Pancreas (tissue), 10 donors: ENCODE measurements around the gene C2CD5. TPM values are rescaled to one million over a fixed set of nuclear protein-coding genes. Genes with fewer than 3 reads are reported as not detected.

ENCODE experiments used
- ATAC-seq, 4 donors: fragments of 200-7000 bp; cut with Tn5 transposase; one replicate each; pipeline versions ENCODE4 v1.8.0 to v1.9.1; 2020; ENCODE audit warnings: mild to moderate bottlenecking in 4 of 4, moderate library complexity in 4 of 4
- DNase-seq, 6 donors: peaks; one replicate each; pipeline ENCODE4 v3.0.0-alpha.2; 2020
- FAIRE-seq: peaks from 2 replicates; lab custom pipeline; 2012; peaks lifted over from hg19 to GRCh38; lab: Jason Lieb, UNC
- H3K27ac ChIP-seq, 4 donors: fragments of 200-600 bp; sonication (generic); 1 replicate in 3 of 4; 2 replicates in 1 of 4; pipeline versions ENCODE4 v1.5.0 to v1.8.0; 2020
- H3K27me3 ChIP-seq, 4 donors: fragments of 200-600 bp; one replicate each; pipeline ENCODE4 v1.8.0; 2021
- H3K36me3 ChIP-seq, 3 donors: fragments of 200-600 bp; sonication (generic) in 1 of 3; one replicate each; pipeline versions ENCODE4 v1.5.0 to v1.8.0; 2020 to 2021
- H3K4me1 ChIP-seq, 3 donors: fragments of 200-600 bp; one replicate each; pipeline ENCODE4 v1.8.0; 2021
- H3K4me3 ChIP-seq, 4 donors: fragments of 200-600 bp; sonication (generic) in 2 of 4; one replicate each; pipeline versions ENCODE4 v1.5.0 to v1.8.0; 2020 to 2021
- H3K9me3 ChIP-seq, 4 donors: fragments of 200-600 bp; one replicate each; pipeline ENCODE4 v1.8.0; 2021
- WGBS, 2 donors: extraction: QIAGEN DNeasy Blood & Tissue Kit; methylation state at CpG; one replicate each; pipeline ENCODE4 v1.1.7; 2013; 5-methylcytosine and 5-hydroxymethylcytosine counted together
- intact Hi-C, 3 donors: fragments of 100-400 bp; cut with DNase I; formaldehyde crosslinking; loops; one replicate each; pipeline versions ENCODE4 v1.11.1 to v1.14.2; 2022
- polyA plus RNA-seq, 2 donors: library from polyadenylated mRNA; stranded (reverse); fragments of 200-250 nt; gene quantifications; one replicate each; pipeline ENCODE4 v1.2.3, GENCODE V29; 2013
- total RNA-seq, 6 donors: library from RNA; stranded (reverse); fragmentation: NEBNext Ultra II Directional in 4 of 6; extraction: Animal tissue kit (Norgen Biotek cat#: 25700) in 4 of 6; gene quantifications; one replicate each; pipeline versions ENCODE4 v1.2.1 to v1.2.4, GENCODE V29; 2021 to 2023
- TF ChIP-seq, protein P1 (sequence below), 4 donors: fragments of 200-600 bp; sonication (generic) in 3 of 4; IDR thresholded peaks; one replicate each; pipeline versions ENCODE4 v1.5.0 to v1.8.0; 2021; ENCODE audit warnings: antibody characterized with exemption in 4 of 4
- donor health status: healthy with polysubstance abuse.
- donor health status: DM: no; HTN: no; CAD: no; lungs with moderate emphysema.
- donor health status: DM: no; HTN: no; CAD: no.
- donor health status: control.
- donor health status: control.
- donor health status: Bipolar disorder and iron deficiency.
- donor health status: DM: yes; HTN: yes; CAD: no.
- donor health status: DM: no; HTN: no; CAD: no.
- donor health status: DM: no; HTN: no; CAD: no.
- donor health status: DM: yes; HTN: yes; CAD: no.

Gene C2CD5
- total RNA-seq, result 10 to 100 TPM; 12.1 to 26.3 (median 16.1) TPM
- 10 to 100 TPM in 1 of 2 donors, 1 to 10 TPM in 1; 9.6 to 21.6 TPM for polyA plus RNA-seq

- 1% methylated on average over 74 to 80 of the region's 80 CpGs for WGBS, 2 donors
- no peaks in the 10 kb centered on the region for H3K36me3 ChIP-seq
- TF ChIP-seq, protein P1, sequence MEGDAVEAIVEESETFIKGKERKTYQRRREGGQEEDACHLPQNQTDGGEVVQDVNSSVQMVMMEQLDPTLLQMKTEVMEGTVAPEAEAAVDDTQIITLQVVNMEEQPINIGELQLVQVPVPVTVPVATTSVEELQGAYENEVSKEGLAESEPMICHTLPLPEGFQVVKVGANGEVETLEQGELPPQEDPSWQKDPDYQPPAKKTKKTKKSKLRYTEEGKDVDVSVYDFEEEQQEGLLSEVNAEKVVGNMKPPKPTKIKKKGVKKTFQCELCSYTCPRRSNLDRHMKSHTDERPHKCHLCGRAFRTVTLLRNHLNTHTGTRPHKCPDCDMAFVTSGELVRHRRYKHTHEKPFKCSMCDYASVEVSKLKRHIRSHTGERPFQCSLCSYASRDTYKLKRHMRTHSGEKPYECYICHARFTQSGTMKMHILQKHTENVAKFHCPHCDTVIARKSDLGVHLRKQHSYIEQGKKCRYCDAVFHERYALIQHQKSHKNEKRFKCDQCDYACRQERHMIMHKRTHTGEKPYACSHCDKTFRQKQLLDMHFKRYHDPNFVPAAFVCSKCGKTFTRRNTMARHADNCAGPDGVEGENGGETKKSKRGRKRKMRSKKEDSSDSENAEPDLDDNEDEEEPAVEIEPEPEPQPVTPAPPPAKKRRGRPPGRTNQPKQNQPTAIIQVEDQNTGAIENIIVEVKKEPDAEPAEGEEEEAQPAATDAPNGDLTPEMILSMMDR (IDR thresholded peaks at IDR 0.05), result peak in 1 of 4 donors; percentile 15
- peak within 1 kb of the TSS; percentile 64 to 79 (median 70) for H3K4me3 ChIP-seq
- intact Hi-C loops, result loop anchor here in 1 of 3 donors (10.0 kb wide), 1 partner anchor 80 kb away; the partner anchor contains the start of gene ETNK1
- H3K4me1 ChIP-seq, result peaks cover 0 to 16% (median 0%) of the 10 kb centered on the region in 3 donors
- H3K27ac ChIP-seq, result peak within 1 kb of the TSS; percentile 82 to 96 (median 91)
- peak; percentile 5 for FAIRE-seq
- no peaks in the 10 kb centered on the region for H3K27me3 ChIP-seq
- DNase-seq, result peak; percentile 91 to 98 (median 97)
- H3K9me3 ChIP-seq, result no peaks in the 10 kb centered on the region
- peak; percentile 91 to 95 (median 93) for ATAC-seq
Measured at GRCh38 chr12:22544038-22544979, at the start of gene C2CD5. TSS of gene C2CD5 (minus strand) at chr12:22544542. CDS start at chr12:22544150, 392 bp downstream.

DNA sequence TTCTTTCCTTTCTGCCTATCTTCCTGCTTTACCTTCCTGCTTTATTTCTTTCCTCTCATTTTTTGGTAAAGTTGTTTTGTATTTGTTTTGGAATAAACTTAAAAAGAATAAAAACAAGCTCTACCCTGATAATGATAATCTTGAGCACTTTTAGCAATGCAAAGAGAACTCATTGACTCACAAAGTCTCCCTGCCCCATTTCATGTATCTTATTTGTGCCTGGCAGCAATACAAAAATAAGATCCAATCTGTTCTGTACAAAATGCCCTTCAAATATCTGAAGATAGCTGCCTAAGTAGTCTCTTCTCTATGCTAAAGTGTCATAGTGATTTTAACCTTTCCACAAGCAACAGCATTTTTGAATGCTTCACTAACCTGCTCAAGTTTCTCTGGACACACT is 49.5 kb upstream of the C2CD5 start:
- no peak for ATAC-seq
- Histone ChIP-seq H3K27ac (no peak overlapping the region), H3K4me3 (no peak overlapping the region), H3K4me1 (no peaks in the 10 kb centered on the region), H3K27me3 (no peaks in the 10 kb centered on the region), H3K9me3 (no peaks in the 10 kb centered on the region), H3K36me3 (no peaks in the 10 kb centered on the region)
- FAIRE-seq, result no peak
- intact Hi-C loops, result no loop called here
- DNase-seq, result no peak
- TF ChIP-seq, protein P1 (IDR thresholded peaks at IDR 0.05), result no peak

- Histone ChIP-seq H3K27ac (no peak overlapping the region), H3K4me3 (no peak overlapping the region), H3K27me3 (no peaks in the 10 kb centered on the region), H3K4me1 (no peaks in the 10 kb centered on the region), H3K9me3 (no peaks in the 10 kb centered on the region), H3K36me3 (no peaks in the 10 kb centered on the region)
- DNase-seq (no peak), ATAC-seq (peak in 3 of 4 donors; percentile 35 to 85 (median 83)), FAIRE-seq (no peak)
- 22 to 26% methylated on average over 4 of the region's 4 CpGs for WGBS, 2 donors
- intact Hi-C loops, result no loop called here
- TF ChIP-seq, protein P1 (IDR thresholded peaks at IDR 0.05), result no peak
Measured at GRCh38 chr12:22588817-22589216, 44.5 kb upstream of the C2CD5 start.

DNA sequence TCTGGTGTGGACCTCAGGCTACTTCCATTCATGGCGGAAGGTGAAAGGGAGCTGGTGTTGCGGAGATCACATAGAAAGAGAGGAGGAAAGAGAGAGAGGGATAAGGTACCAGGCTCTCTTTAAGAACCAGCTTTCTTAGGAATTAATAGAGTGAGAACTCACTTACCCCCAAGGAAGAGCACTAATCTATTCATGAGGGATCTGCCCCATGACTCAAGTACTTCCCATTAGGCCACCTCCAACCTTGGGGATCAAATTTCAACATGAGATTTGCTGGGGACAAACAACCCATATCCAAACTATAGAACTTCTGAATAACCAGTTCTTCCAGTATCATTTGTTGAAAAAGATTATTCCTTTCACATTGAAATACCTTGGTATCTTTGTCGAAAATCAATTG is 34.0 kb upstream of the C2CD5 start:
- Histone ChIP-seq H3K27ac (no peak overlapping the region), H3K4me3 (no peak overlapping the region), H3K27me3 (no peaks in the 10 kb centered on the region), H3K4me1 (no peaks in the 10 kb centered on the region), H3K36me3 (no peaks in the 10 kb centered on the region), H3K9me3 (no peaks in the 10 kb centered on the region)
- DNase-seq (no peak), ATAC-seq (no peak), FAIRE-seq (no peak)
- intact Hi-C loops, result no loop called here
- WGBS, 2 donors, result 95 to 96% methylated on average over 3 of the region's 3 CpGs
- TF ChIP-seq, protein P1 (IDR thresholded peaks at IDR 0.05), result no peak
